GM04503 (cell line): Measurements from ENCODE around the gene DUOXA1.
"Not testable (repeated sequence)": the region's sequence is repeated elsewhere in the genome, so short reads cannot be mapped to it uniquely, and the experiment has no call there.

Experiments used
- DNase-seq: peaks from one replicate; pipeline ENCODE4 v3.0.0-alpha.2; 2012; ENCODE audit warnings: low read depth

The DUOXA1 gene

DNA sequence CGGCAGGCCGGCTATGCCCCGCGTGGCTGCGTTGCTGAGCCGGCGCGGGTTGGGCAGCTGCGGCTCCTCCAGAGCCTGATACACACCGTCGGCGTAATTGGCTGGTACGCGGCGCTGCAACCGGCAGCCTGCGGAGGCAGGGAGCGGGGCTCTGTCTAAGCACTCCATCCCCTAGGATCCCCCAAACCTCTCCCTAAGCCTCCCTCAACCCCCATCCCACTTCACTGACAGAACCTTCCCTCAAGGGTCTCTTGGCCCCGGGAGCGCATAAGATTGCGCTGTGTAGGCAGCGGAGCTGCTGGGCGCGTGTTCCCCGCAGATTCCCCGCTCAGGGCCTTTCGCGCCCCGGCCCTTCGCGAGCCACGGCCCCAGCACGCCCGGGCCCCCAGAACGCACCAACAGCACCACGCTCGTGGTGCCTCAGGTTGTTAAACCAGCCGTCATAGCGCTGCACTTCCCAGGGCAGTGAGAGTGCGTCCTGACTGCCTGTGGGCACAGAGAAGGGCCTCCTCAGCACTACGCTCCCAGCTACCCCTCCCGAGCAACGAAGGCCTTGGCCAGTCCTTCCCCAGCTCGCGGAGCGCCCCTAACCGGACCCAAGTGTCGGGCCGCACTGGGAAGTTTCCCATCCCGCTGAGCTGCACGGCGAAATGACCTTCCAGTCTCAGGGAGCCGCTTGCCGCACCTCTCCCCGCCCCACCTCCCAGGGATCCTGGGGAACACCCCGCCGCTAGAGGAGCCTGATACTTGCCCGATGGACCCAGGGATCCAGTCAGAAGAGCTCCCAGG is 16.9 kb downstream of the DUOXA1 start:
- DNase-seq: no peak

DNA sequence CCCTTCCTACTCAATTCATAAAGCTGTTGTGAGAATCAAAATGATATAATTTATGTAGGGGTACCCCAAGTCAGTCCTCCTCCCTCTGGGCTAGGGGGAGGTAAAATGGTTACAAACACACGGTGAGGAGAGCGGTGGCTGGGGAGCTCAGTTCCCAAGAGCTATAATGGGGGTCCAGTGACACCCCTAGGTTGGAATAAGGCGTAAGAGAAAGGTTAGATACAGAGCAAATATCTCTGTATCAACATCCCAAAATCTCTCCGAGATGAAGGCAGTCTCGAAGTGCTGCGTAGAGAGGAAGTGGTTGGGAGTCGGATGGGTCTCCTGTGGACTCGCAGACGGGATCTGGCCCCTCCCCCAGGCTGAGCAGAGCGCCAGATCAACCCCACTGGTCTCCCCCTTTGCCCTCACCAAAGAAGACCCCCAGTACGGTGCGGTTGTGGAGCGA is 17.5 kb downstream of the DUOXA1 start:
- no peak for DNase-seq

DNA sequence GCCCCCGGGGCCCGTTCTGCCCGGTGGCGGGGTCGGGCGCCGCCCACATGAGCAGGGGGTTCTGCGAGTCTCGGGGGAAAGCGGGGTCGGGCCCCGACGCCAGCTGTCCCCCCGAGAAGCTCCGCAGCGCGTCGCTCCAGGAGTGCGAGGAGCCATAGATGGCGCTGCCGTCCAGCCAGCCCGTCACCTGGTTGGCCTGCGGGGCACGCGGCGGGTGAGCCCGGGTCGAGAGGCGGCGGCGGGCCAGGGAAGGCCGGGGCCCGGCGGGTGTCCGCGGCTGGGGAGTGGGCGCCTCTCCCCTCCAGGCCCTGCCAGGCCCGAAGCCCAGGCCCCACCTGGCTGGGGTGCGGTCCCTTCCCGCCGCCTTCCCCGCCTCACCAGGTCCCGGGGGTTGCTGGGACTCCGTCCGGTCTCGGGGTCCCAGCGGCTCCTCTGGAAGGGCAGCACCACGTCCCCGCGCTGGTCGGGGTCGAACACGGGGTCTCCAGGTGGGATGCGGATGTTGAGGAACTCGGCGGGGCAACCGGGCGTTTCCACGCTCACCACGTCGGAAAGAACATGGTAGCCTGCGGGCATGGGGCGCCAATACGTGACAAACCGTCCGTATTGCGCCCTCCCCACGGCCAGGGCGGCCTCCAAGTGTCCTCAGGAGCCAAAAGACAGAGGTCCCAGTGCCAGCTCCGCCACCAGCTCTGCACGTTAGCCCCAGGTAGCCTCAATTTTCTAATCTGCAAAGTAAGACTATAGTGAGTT is 18.1 kb downstream of the DUOXA1 start:
- DNase-seq: no peak

DNA sequence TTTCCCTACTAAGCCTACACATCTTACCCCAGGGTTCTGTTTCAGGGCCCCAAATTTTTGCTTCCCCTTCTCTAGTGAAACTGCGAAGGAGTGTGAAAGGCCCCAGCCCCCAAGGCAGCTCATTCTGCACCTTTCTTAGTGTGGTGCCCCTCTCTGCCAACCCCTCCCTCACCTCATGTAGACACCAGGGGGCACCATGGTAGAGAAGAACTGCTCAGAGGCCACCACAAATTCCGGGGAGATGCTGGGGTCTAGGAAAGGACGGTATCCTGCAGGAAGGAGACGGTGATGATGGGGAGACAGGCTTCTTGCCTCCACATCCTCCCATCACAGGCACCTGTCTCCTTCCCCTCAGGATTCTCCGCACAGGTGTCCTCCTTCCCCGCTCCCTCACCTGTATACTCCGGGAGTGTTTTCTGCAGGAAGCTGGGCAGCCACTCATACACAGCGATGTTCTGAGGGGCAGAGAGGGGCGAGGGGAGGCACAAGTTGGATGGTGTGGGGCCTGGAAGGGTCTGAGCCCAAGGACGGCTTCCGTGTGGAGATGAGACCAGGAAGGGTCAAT is 19.3 kb downstream of the DUOXA1 start:
- no peak for DNase-seq

DNA sequence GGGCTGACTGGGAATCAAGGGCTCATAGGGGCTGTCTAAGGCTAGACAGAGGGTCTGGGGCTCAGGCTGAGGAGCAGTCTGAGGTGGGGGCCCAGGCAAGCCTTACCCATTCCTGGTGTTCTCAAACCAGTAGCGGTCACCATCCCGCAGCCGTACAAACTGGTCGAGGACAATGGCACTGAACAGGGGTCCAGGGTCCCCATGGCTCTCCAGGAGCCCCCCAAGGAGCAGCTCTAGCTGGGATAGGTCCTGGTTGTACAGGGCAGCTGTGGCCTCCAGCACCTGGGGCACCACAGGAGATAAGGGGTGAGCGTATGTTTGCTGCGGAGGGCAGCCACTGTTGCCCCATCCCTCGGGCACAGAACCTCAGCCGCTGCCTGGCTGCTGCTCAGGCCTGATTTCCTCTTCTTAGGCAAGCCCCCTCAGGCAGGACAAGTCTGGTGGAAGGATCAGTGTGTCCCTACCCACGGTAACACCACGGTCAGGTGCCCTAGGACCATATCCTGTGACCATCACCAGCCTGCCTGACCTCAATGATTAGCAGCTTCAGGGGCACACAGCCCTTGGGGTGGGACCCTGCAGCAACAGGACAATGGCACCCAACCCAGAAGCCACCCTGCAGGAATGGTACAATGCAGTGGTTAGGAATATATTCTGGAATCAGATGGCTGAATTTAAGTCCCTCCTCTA is 21.6 kb downstream of the DUOXA1 start:
- no peak for DNase-seq

DNA sequence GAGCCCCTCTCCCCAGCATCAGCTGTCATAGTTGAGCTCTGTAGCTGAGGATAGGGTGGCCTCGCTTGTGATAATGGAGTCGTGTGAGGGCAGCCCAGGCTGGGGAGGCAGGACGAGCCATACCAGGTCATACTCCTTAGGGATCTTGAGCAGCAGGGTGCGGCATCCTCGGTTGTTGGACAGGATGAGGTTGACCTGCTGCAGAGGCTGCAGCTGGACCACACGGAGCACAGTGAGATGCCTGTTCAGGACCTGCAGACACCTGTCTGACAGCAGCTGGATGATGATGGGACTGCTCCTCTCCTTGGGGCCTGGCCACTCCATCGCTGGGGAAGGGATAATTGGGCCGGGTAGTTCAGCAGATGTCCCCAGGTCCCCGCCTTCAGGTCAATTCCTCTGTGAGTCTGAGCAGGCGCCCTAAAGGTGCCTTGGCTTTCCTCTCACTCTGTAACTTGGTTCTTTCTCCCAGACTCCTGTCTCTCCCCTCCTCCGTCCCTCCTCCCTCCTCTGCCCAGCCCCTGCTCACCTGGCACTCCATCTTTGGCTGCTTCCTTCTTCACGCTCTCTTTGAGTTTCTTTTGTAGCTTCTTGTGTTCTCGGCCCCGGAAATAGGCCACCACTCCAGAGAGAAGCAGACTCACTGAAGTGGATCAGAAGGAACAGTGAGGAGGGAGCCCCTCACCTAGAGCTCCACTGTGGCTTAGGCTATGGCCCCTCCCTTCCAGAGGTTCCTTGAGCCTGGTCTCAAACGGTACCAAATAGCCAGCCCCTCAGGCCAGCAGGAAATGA is 23.5 kb downstream of the DUOXA1 start:
- no peak for DNase-seq

DNA sequence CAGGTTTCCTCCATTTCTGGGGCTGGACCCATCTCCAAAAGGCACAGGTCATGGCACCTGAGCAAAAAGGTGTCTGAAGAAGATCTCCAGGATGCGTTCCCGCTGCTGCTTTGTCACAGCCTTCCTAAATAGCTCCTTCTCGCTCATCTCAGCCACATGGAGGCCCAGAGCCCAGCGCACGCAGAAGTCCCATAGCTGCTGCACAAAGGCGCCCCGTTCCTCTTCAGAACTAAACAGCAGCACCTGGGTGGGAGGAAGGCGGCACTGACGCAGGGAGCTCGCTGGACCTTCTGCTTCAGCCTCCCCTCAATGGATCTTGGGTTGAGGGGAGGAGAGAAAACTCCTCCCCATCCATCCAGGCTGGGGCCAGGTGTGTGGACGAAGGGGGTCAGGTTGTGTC is 24.1 kb downstream of the DUOXA1 start:
- no peak for DNase-seq

DNA sequence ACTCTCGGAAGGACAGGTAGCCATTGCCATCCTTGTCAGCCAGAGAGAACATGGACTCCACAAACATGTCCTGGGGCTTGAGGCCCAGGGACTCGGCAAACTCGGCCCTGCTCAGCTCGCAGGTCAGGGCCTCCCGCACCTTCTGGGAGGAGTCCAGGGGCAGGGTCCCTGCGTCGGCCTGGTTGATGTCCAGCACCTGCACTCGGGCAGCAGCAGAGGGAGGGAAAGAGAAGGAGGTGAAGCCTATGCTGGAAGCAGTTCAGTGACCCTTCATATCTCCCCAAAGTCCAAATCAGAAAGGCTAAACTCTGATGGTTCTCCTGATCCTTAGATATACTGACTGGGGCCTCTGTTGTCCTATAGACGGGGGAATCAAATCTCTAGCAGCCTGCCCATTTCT is 25.5 kb downstream of the DUOXA1 start:
- not testable (repeated sequence) for DNase-seq

DNA sequence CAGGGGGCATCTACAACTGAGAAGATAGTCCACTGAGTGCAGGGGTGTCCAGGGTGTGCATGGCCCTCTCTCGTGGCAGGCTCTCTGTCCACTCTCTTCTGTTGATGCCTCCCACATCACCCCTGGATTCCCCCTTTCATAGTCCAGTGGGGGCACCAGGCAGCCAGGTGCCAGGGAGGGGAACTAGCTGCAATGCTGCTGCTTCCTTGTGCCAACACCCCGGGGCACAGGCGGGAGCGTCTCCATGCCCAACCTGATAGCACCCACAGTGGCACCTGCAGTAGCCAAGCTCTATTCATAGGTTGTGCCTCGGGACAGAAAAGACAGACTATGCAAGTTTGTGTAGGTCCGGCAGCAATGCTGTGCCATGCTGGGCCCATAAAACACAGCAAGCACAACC is 27.5 kb downstream of the DUOXA1 start:
- no peak for DNase-seq

DNA sequence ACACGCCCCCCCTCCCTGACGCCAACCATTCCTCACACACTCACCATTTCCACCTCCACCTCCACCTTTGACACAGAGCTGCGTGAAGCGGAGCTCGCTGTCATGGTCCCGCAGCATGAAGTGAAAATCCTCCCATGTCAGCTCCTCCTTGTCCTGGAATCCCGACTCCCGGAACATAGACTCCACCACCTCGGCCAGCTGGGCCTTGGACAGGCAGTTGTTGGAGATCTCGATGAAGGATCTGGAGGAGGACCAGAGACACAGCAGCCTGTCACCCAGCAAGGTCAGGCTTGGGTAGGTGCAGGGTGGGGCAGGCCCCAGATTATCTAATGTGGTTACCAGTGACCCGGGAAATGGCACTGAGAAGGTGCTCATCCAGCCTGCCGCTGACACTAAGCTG is 27.9 kb downstream of the DUOXA1 start:
- no peak for DNase-seq

DNA sequence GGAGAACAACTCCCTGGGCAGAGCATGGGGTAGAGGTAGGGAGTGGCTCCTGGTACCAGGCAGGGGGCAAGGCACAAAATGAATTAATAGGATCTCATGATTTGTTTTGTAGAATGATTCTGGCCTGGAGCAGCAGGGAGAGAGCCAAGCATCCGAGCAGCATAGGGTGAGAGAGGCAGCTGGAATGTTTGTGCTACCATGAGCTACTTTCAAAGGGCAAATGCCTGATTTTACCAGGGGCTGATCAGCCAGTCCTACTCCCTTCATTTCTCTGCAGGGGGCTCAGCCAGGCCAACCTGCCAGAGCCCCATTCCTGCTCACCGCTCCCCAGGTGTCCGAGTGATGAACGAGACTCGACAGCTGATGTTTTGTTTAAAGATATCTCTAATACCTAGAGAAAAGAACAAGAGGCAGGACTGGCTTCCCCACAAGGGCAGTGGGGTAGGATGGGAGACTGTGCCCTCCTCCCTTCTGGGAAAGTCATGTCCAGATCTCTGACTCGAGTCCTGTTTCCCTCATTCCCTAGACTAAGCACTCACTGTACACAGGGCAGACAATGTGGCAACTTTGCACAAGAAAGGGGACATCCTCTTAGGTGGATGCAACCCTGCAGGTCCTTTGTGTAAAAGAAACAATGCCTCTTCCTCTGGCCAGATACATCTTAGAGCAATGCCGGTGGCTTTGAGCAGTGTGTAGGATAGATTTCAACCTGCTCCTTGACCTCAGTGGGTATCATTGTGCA is 28.6 kb downstream of the DUOXA1 start:
- no peak for DNase-seq

DNA sequence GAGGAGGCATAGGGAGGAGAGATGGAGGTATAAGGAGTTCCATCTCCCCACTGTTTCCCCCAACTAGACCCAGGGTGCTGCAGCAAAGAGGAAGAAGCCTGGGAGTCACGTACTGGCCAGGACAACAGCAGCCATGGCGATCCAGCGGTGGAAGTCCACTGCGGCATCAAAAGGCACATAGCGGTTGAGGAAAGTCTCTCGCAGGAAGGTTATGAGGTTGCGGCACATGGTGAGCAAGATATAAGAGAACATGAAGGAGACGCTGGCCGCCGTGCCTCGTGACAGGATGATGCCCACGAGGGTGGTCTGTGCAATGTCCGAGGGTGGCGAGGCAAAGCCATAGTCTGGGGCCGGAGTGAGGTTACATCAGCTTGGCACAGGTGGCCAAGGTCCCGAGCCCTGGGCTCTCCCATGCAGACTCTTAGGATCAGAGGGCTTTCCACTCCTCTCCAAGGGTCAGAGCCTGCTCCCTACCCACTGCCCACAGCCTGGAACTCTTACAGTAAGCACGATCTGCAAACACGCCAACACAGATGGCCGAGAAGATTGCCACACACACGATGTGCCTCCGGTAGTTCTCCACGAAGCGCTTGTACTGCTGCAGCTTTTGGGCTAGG is 30.0 kb downstream of the DUOXA1 start:
- DNase-seq: no peak

DNA sequence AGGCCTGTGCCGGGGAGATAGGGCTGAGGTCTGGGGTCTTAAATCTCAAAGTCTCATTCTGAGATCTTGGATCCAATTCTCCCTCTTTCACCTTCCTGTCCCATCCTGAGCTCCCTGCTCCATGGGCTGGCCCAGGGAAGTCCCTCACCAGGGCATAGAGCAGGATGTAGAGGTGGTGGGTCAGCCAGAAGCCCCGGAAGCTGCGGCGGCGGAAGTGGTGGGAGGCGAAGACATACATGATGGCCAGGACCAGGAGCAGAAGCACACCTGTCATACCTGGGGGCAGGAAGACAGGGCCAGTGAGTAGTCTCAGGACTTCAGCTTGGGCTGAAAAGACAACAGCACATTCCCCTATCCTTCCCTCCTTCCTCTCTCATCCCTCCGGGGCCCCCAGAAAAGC is 32.2 kb downstream of the DUOXA1 start:
- DNase-seq: no peak

DNA sequence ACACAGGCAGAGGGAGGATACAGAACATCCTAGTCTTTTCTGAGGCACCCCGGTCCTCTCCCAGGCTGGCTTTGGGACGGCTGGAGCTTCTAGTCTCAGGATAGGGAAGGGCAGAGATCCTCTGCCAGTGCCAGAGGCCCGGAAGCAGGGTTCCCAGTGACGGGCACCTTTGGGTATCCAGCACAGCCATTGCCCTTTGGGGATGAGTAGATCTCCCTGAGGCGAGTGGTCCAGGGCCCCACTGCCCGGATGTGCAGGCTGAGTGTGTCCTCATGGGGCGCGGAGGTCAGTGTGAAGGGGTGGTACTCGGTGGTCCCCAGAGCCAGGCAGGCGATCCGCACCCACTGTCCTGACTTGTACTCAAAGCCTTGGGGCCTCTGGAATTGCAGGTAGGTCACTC is 34.0 kb downstream of the DUOXA1 start:
- DNase-seq: no peak

DNA sequence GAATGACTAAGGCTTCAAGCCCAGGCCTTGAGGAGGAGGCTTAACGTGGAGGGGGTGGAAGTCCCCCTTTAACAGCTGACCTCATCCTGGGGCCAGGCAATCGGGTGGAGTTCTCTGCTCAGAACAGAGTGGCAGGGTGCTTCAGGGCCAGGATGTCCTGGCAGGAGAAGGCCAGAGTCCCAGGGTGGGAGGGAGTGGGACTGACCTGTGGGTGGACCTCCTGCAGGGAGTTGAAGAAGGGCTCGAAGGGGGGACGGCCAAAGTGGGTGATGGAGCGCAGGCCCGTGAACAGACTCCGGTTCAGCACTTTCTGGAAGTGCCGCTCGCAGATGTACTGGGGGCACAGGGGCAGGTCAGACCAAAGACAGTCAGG is 35.3 kb downstream of the DUOXA1 start:
- DNase-seq: no peak

DNA sequence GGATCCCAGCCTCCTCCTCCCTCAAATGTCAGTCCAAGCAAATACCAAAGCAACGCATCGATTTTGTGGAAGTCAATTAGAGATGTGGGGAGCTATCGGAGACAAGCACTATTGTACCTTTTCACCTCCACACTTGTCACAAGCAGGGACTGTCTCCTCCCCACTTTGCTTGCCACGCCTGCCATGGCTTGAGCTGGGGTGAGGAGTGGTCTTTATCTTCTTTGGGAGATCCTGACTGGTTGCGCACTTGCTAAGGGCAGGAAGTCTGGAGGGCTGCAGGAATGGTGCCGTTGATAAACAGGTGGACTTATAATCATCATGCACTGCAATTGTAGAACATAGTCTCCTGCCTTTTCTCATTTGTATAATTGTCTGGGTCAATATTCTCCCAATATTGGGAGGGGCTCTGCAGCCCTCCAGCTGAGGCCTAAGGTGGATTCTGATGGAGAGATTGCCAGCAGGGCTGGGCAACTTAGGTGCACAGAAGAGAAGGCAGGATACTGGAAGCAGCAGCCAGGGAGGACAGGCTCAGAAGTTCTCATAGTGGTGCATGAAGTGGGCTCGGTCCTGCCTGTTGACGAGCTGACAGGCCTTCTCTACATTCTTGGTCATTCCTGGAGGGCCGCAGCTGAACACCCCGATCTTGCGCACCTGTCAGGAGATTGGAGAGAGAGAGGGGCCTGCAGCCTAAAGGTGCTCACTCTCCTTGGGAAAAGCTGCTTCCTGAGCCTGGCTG is 35.9 kb downstream of the DUOXA1 start:
- DNase-seq: no peak

DNA sequence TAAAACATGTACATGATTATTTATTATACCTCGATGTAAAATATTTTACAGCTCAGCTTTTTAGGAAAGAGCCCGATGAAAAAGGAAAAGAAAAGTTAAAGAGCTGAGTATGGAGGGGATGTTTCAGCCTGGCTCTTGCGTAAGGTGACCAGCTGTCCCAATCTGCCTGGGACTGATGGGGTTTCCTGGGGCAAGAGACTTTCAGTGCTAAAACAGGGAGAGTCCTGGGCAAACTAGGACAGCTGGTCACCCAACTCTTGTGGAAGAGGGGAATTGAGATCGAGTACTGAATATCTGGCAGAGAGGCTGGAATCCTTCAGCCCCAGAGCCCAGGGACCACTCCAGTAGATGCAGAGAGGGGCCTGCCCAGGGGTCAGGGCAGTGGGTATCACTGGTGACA is 36.7 kb downstream of the DUOXA1 start:
- DNase-seq: no peak

DNA sequence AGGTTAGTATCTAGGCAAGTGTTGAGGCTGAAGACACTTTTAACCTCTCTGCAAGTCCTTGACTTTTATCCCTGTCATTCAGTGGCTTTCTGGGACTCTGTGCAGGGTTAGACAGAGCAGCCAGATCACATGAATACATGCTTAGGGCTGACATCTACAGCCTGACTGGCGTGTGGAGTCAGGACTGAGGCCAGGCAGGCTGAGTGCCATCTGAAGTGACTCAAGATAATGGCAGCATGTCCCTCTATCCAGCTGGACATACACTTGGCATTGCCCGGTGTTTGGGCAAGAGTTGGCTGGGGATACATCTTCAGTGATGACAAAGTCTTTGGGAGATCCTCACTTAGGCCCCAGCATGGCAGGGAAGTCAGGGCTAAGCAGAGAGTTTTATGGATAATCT is 38.1 kb downstream of the DUOXA1 start:
- no peak for DNase-seq

DNA sequence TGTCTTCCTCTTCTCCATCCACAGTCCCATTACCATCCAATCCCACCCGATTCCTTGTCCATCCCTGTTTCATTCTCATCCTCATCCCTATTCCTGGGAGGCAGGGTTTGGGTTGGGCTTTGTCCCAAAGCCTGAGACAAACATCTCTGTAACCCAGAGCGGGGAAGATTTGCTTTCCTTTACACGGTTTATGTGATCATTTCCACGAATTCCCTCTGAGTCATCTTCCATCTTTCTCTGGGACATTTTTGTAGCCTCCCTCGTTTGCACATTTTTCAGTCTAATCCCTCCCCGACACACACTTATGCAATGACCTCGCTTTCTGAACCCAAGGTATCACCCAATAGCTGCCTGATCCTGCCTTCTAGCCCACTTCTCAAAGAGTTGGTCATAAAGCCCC is 38.5 kb downstream of the DUOXA1 start:
- peak; percentile 39 for DNase-seq
